ENCODE results near the gene EXOC6B.

EXOC6B gene

GRCh38 chr2:72155737-72156136 is 670.1 kb downstream of the EXOC6B start:
- H3K4me1 ChIP-seq (ENCODE audit: control insufficient read depth, insufficient read depth, low read length): no peaks in the 10 kb centered on the region
- no peaks in the 10 kb centered on the region for H3K36me3 ChIP-seq (ENCODE audit: control insufficient read depth in 2 of 2, insufficient read depth in 1 of 2, low read length in 2 of 2)
- H3K4me3 ChIP-seq (ENCODE audit: low read depth, low read length): no peak overlapping the region
- CTCF ChIA-PET: interaction anchor here (0.6 to 1.5 kb wide), 5 partner anchors 11 to 423 kb away, joined by 3 to 4 read pairs (median 3); no protein-coding TSS in a partner anchor
- TF ChIP-seq, protein P1, sequence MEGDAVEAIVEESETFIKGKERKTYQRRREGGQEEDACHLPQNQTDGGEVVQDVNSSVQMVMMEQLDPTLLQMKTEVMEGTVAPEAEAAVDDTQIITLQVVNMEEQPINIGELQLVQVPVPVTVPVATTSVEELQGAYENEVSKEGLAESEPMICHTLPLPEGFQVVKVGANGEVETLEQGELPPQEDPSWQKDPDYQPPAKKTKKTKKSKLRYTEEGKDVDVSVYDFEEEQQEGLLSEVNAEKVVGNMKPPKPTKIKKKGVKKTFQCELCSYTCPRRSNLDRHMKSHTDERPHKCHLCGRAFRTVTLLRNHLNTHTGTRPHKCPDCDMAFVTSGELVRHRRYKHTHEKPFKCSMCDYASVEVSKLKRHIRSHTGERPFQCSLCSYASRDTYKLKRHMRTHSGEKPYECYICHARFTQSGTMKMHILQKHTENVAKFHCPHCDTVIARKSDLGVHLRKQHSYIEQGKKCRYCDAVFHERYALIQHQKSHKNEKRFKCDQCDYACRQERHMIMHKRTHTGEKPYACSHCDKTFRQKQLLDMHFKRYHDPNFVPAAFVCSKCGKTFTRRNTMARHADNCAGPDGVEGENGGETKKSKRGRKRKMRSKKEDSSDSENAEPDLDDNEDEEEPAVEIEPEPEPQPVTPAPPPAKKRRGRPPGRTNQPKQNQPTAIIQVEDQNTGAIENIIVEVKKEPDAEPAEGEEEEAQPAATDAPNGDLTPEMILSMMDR (tag by site-specific recombination; IDR thresholded peaks at IDR 0.05): no peak
- TF ChIP-seq ZNF544 (tag by site-specific recombination; IDR thresholded peaks at IDR 0.05) (no peak), ZNF580 (tag by site-specific recombination; IDR thresholded peaks at IDR 0.05) (no peak), ZBTB17 (tag by site-specific recombination; IDR thresholded peaks at IDR 0.05) (no peak), ZNF768 (tag by site-specific recombination; IDR thresholded peaks at IDR 0.05) (no peak), ZNF16 (tag by site-specific recombination; IDR thresholded peaks at IDR 0.05; ENCODE audit: low read depth) (no peak), ZNF561 (tag by site-specific recombination; IDR thresholded peaks at IDR 0.05; ENCODE audit: borderline replicate concordance) (no peak)
- POLR2A ChIA-PET: no interaction called here
- H3K27ac ChIP-seq (ENCODE audit: extremely low read depth, low read depth, low read length): no peak overlapping the region
- H3K9me3 ChIP-seq (ENCODE audit: control insufficient read depth, insufficient read depth, low read depth, low read length): no peaks in the 10 kb centered on the region

DNA sequence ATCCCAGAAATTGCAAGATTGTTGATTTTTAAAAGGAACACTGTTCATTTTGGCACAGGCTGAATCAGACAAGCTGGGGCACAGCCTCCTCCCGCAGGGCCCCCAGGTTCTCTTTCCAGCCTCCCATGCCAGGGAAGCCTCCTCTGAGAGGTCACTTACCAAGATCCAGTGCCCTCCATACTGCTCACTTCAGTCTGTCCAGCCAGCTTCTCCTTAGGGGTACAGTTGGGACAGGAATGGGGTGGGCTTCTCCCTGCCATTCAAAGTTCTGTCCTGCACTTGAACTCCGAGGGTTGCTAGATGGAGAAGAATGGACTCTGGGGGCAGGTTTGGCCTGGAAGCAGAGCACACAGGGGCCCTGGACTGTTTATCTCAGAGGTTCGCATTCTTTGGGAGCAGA is 670.7 kb downstream of the EXOC6B start:
- POLR2A ChIA-PET: no interaction called here
- CTCF ChIA-PET: interaction anchor here (0.6 to 1.5 kb wide), 3 partner anchors 170 to 423 kb away, joined by 3 to 4 read pairs (median 3); no protein-coding TSS in a partner anchor
- Histone ChIP-seq H3K4me3 (ENCODE audit: low read depth, low read length) (no peak overlapping the region), H3K36me3 (ENCODE audit: control insufficient read depth in 2 of 2, insufficient read depth in 1 of 2, low read length in 2 of 2) (no peaks in the 10 kb centered on the region), H3K4me1 (ENCODE audit: control insufficient read depth, insufficient read depth, low read length) (no peaks in the 10 kb centered on the region), H3K9me3 (ENCODE audit: control insufficient read depth, insufficient read depth, low read depth, low read length) (no peaks in the 10 kb centered on the region), H3K27ac (ENCODE audit: extremely low read depth, low read depth, low read length) (no peak overlapping the region)
- TF ChIP-seq ZNF76 (tag by site-specific recombination; IDR thresholded peaks at IDR 0.05; ENCODE audit: borderline replicate concordance, low read depth): no peak
- TF ChIP-seq ZNF16 (tag by site-specific recombination; IDR thresholded peaks at IDR 0.05; ENCODE audit: low read depth): no peak
- TF ChIP-seq ZNF132 (tag by site-specific recombination; IDR thresholded peaks at IDR 0.05; ENCODE audit: borderline replicate concordance): no peak
- no peak for TF ChIP-seq ZNF596 (tag by site-specific recombination; IDR thresholded peaks at IDR 0.05)
- no peak for TF ChIP-seq ZNF658 (tag by site-specific recombination; IDR thresholded peaks at IDR 0.05)
- no peak for TF ChIP-seq GLIS2 (tag by site-specific recombination; IDR thresholded peaks at IDR 0.05)
- no peak for TF ChIP-seq SETDB1 (IDR thresholded peaks at IDR 0.05; ENCODE audit: insufficient read length, low read length)
- no peak for TF ChIP-seq ZNF624 (tag by site-specific recombination; IDR thresholded peaks at IDR 0.05)
- TF ChIP-seq BCL11A (tag by site-specific recombination; IDR thresholded peaks at IDR 0.05; ENCODE audit: low read depth): no peak
- no peak for TF ChIP-seq OSR2 (tag by site-specific recombination; IDR thresholded peaks at IDR 0.05)
- TF ChIP-seq REPIN1 (tag by site-specific recombination; IDR thresholded peaks at IDR 0.05; ENCODE audit: low read depth): no peak
- no peak for TF ChIP-seq MZF1 (tag by site-specific recombination; IDR thresholded peaks at IDR 0.05; ENCODE audit: borderline replicate concordance)
- no peak for TF ChIP-seq BCL11B (tag by site-specific recombination; IDR thresholded peaks at IDR 0.05; ENCODE audit: low read depth)
- TF ChIP-seq PRDM1 (tag by site-specific recombination; IDR thresholded peaks at IDR 0.05): no peak
- TF ChIP-seq, protein P1 (tag by site-specific recombination; IDR thresholded peaks at IDR 0.05): no peak
- TF ChIP-seq ZNF571 (tag by site-specific recombination; IDR thresholded peaks at IDR 0.05): no peak
- no peak for TF ChIP-seq ZNF701 (tag by site-specific recombination; IDR thresholded peaks at IDR 0.05)
